Sigmoid colon (tissue), 4 donors: Measurements from ENCODE around the gene PTPRO.
A peak's percentile ranks its signal among the peaks of the same experiment; 100 is the strongest.

Experiments
- EP300 ChIP-seq, 4 donors: sonication (generic); formaldehyde crosslinking; IDR thresholded peaks; one replicate each; pipeline ENCODE4 v1.6.1; 2017; ENCODE audit warnings: antibody characterized with exemption in 4 of 4
- POLR2A ChIP-seq, 2 donors: fragments of 450-650 bp; IDR thresholded peaks; one replicate each; pipeline ENCODE4 v1.6.1; 2016; ENCODE audit warnings: antibody characterized with exemption in 2 of 2, mild to moderate bottlenecking in 2 of 2, moderate library complexity in 2 of 2
- POLR2AphosphoS5 ChIP-seq, 4 donors: sonication (generic); formaldehyde crosslinking; IDR thresholded peaks; one replicate each; pipeline ENCODE4 v1.6.1; 2017; ENCODE audit warnings: antibody characterized with exemption in 4 of 4
- TF ChIP-seq, protein P1 (sequence below), 4 experiments: fragments of 450-650 bp in 3 of 4; fragments of 200-600 bp in 1 of 4; IDR thresholded peaks; one replicate each; pipeline ENCODE4 v1.5.1; 2016 to 2019; ENCODE audit warnings: antibody characterized with exemption in 4 of 4, mild to moderate bottlenecking in 3 of 4, moderate library complexity in 2 of 4

DNA sequence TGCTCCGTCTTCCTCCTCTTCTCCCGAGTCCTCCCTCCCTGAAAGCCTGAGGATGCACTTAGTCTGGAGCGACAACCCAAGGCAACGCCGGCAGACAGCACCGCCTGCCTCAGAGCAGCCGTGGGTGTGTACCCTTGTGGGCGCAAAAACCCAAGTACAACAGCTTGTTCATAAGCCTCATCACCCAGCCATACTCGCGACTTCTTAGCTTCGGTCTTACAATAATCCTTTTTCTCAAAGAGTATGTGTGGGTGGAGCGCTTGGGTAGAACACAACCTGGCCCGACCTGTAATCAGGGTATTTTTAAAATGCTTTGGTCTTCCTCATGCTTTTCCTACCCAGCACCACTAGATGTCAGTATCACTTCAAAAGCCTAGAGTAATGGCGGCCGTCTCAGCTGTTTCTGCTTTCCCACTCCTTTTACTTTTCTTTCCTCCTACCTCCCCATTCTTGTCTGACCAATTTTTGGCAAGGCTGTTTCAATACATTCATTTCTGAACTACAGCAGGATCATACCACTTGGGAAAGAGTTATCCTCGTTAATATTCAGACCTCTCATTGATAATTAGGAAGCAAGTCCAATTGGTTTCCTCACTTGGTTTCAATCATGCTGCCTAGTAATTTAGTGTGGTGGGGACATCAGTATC is 268.0 kb downstream of the PTPRO start:
- TF ChIP-seq, protein P1, sequence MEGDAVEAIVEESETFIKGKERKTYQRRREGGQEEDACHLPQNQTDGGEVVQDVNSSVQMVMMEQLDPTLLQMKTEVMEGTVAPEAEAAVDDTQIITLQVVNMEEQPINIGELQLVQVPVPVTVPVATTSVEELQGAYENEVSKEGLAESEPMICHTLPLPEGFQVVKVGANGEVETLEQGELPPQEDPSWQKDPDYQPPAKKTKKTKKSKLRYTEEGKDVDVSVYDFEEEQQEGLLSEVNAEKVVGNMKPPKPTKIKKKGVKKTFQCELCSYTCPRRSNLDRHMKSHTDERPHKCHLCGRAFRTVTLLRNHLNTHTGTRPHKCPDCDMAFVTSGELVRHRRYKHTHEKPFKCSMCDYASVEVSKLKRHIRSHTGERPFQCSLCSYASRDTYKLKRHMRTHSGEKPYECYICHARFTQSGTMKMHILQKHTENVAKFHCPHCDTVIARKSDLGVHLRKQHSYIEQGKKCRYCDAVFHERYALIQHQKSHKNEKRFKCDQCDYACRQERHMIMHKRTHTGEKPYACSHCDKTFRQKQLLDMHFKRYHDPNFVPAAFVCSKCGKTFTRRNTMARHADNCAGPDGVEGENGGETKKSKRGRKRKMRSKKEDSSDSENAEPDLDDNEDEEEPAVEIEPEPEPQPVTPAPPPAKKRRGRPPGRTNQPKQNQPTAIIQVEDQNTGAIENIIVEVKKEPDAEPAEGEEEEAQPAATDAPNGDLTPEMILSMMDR (IDR thresholded peaks at IDR 0.05) = peak; percentile 87 to 96 (median 92)
- TF ChIP-seq POLR2A (IDR thresholded peaks at IDR 0.05) (no peak), POLR2AphosphoS5 (IDR thresholded peaks at IDR 0.05) (peak in 1 of 4 donors; percentile 11), EP300 (IDR thresholded peaks at IDR 0.05) (no peak)
